Astrocyte (in vitro differentiated cells and primary cell): ENCODE measurements around the gene ESPL1.

Experiments
- EZH2 ChIP-seq: IDR thresholded peaks from 2 replicates; pipeline ENCODE4 v1.6.1; 2012; ENCODE audit warnings: mild to moderate bottlenecking, low read length, inconsistent platforms; ENCODE audit not compliant: insufficient read depth
- TF ChIP-seq, protein P1 (sequence below): IDR thresholded peaks from 2 replicates; pipeline ENCODE4 v1.5.1; 2011; ENCODE audit warnings: low read depth, mild to moderate bottlenecking, inconsistent platforms, low read length, moderate library complexity; ENCODE audit not compliant: insufficient read depth

- TF ChIP-seq, protein P1, sequence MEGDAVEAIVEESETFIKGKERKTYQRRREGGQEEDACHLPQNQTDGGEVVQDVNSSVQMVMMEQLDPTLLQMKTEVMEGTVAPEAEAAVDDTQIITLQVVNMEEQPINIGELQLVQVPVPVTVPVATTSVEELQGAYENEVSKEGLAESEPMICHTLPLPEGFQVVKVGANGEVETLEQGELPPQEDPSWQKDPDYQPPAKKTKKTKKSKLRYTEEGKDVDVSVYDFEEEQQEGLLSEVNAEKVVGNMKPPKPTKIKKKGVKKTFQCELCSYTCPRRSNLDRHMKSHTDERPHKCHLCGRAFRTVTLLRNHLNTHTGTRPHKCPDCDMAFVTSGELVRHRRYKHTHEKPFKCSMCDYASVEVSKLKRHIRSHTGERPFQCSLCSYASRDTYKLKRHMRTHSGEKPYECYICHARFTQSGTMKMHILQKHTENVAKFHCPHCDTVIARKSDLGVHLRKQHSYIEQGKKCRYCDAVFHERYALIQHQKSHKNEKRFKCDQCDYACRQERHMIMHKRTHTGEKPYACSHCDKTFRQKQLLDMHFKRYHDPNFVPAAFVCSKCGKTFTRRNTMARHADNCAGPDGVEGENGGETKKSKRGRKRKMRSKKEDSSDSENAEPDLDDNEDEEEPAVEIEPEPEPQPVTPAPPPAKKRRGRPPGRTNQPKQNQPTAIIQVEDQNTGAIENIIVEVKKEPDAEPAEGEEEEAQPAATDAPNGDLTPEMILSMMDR, result no peak
- no peak for TF ChIP-seq EZH2
These were observed 48.0 kb upstream of the ESPL1 start for GRCh38 chr12:53219956-53220693.
